ENCODE measurements around the gene ONECUT1. TPM values are rescaled to one million over a fixed set of nuclear protein-coding genes. Genes with fewer than 3 reads are reported as not detected.

The ONECUT1 gene
- total RNA-seq, 2 donors from 2014 or later: 0.28 TPM; not detected in 1

- DNase-seq (ENCODE audit: low spot score): no peak
- Histone ChIP-seq H3K4me3 (no peak overlapping the region), H3K27ac (no peak overlapping the region), H3K9me3 (no peaks in the 10 kb centered on the region), H3K4me1 (ENCODE audit: control insufficient read depth in 1 of 2, low read depth in 2 of 2) (peaks cover 0 to 7% of the 10 kb centered on the region in 2 donors), H3K27me3 (replicated peaks; ENCODE audit: insufficient read depth) (no peaks in the 10 kb centered on the region), H3K36me3 (no peaks in the 10 kb centered on the region)
- ATAC-seq (ENCODE audit: insufficient number of reproducible peaks, low FRiP score, low read depth): no peak
- no peak for TF ChIP-seq CTCF (IDR thresholded peaks at IDR 0.05)
These were observed 57.0 kb downstream of the ONECUT1 start for GRCh38 chr15:52733088-52733487.

- ATAC-seq (ENCODE audit: insufficient number of reproducible peaks, low FRiP score, low read depth): no peak
- DNase-seq (ENCODE audit: low spot score): no peak
- peaks cover 0 to 7% of the 10 kb centered on the region in 2 donors for H3K4me1 ChIP-seq (ENCODE audit: control insufficient read depth in 1 of 2, low read depth in 2 of 2)
- no peak overlapping the region for H3K27ac ChIP-seq
- H3K27me3 ChIP-seq (replicated peaks; ENCODE audit: insufficient read depth): no peaks in the 10 kb centered on the region
- no peak overlapping the region for H3K4me3 ChIP-seq
- H3K36me3 ChIP-seq: no peaks in the 10 kb centered on the region
- TF ChIP-seq CTCF (IDR thresholded peaks at IDR 0.05): no peak
- H3K9me3 ChIP-seq: no peaks in the 10 kb centered on the region
These were observed 57.6 kb downstream of the ONECUT1 start for GRCh38 chr15:52732551-52732950.

GRCh38 chr15:52731732-52732470, 58.2 kb downstream of the ONECUT1 start:
- Histone ChIP-seq H3K27ac (no peak overlapping the region), H3K9me3 (no peaks in the 10 kb centered on the region), H3K36me3 (no peaks in the 10 kb centered on the region), H3K4me3 (no peak overlapping the region), H3K4me1 (ENCODE audit: control insufficient read depth in 1 of 2, low read depth in 2 of 2) (peaks cover 0 to 7% of the 10 kb centered on the region in 2 donors), H3K27me3 (replicated peaks; ENCODE audit: insufficient read depth) (no peaks in the 10 kb centered on the region)
- no peak for TF ChIP-seq CTCF (IDR thresholded peaks at IDR 0.05)
- no peak for DNase-seq (ENCODE audit: low spot score)
- ATAC-seq (ENCODE audit: insufficient number of reproducible peaks, low FRiP score, low read depth): no peak

- Histone ChIP-seq H3K27ac (no peak overlapping the region), H3K4me3 (no peak overlapping the region), H3K4me1 (ENCODE audit: control insufficient read depth in 1 of 2, low read depth in 2 of 2) (peaks cover 0 to 7% of the 10 kb centered on the region in 2 donors), H3K9me3 (no peaks in the 10 kb centered on the region), H3K36me3 (no peaks in the 10 kb centered on the region), H3K27me3 (replicated peaks; ENCODE audit: insufficient read depth) (no peaks in the 10 kb centered on the region)
- DNase-seq (ENCODE audit: low spot score): no peak
- no peak for ATAC-seq (ENCODE audit: insufficient number of reproducible peaks, low FRiP score, low read depth)
- no peak for TF ChIP-seq CTCF (IDR thresholded peaks at IDR 0.05)
These were observed 59.1 kb downstream of the ONECUT1 start for GRCh38 chr15:52731004-52731403.

GRCh38 chr15:52730594-52730993, 59.5 kb downstream of the ONECUT1 start:
- no peaks in the 10 kb centered on the region for H3K9me3 ChIP-seq
- DNase-seq (ENCODE audit: low spot score): no peak
- no peaks in the 10 kb centered on the region for H3K27me3 ChIP-seq (replicated peaks; ENCODE audit: insufficient read depth)
- ATAC-seq (ENCODE audit: insufficient number of reproducible peaks, low FRiP score, low read depth): no peak
- peaks cover 0 to 7% of the 10 kb centered on the region in 2 donors for H3K4me1 ChIP-seq (ENCODE audit: control insufficient read depth in 1 of 2, low read depth in 2 of 2)
- no peak for TF ChIP-seq CTCF (IDR thresholded peaks at IDR 0.05)
- no peak overlapping the region for H3K27ac ChIP-seq
- H3K36me3 ChIP-seq: no peaks in the 10 kb centered on the region
- H3K4me3 ChIP-seq: no peak overlapping the region

Measured in thoracic aorta (tissue), 2 donors.